GM19351 (cell line): ENCODE results near the gene CEBPZ.
A peak's percentile ranks its signal among the peaks of the same experiment; 100 is the strongest.
"Not testable (repeated sequence)": the region's sequence is repeated elsewhere in the genome, so short reads cannot be mapped to it uniquely, and the experiment has no call there.

ENCODE experiments used
- ATAC-seq: cut with Tn5 transposase; IDR thresholded peaks from one replicate; pipeline ENCODE4 v1.9.1; 2021; ENCODE audit warnings: mild to moderate bottlenecking, moderate library complexity; ENCODE audit not compliant: unreplicated experiment

The CEBPZ gene

DNA sequence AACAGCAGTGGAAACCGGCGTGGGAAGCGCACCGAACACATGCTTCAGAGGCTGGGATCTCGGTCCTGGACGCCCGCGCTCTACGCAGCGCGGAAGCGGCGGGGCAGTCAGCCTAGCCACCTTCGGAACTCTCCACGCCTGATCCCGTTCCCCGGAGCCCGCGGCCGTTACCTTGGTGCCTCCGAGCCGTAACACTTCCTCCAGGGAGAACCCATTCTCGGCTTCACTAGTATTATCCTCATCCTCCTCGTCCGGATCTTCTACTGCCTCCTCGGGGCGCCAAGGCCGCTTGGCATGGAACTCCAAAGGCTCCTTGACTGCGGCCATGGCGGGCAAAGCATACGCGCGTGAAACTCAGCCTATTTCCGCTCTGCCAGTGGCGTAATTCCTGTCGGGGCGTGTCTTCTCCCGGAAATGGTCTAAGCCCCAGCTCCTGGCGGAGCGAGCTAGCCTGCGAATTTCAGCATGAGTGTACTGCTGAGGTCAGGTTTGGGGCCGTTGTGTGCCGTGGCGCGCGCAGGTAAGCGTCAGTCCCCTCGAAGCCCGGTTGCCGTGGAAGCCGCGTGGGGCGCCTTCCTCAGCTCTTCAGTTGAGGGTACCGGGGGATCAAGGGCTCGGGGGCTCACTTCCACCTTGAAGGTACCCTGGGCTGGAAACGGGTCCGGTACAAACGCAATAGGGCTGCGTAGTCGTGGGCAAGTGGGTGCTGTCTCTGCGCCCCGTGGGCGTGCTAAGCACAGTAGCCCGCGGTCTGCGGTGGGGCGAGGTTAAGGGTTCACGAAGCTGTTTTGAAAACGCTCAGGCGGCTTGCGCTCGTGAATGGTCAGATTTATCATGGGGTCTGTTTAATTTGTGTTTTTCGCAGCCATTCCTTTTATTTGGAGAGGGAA, at the start of gene CEBPZ, which contains the start of gene NDUFAF7:
CEBPZ (minus strand) TSS at position 356 of the 890 bp plus-strand sequence; CDS start at position 327, 29 bp downstream.
NDUFAF7 (plus strand) TSS at position 418 of the 890 bp plus-strand sequence; CDS start at position 466, 48 bp downstream.
- peak; percentile 90 for ATAC-seq

- no peak for ATAC-seq
These were observed 44.9 kb upstream of the CEBPZ start for GRCh38 chr2:37276291-37276690.

DNA sequence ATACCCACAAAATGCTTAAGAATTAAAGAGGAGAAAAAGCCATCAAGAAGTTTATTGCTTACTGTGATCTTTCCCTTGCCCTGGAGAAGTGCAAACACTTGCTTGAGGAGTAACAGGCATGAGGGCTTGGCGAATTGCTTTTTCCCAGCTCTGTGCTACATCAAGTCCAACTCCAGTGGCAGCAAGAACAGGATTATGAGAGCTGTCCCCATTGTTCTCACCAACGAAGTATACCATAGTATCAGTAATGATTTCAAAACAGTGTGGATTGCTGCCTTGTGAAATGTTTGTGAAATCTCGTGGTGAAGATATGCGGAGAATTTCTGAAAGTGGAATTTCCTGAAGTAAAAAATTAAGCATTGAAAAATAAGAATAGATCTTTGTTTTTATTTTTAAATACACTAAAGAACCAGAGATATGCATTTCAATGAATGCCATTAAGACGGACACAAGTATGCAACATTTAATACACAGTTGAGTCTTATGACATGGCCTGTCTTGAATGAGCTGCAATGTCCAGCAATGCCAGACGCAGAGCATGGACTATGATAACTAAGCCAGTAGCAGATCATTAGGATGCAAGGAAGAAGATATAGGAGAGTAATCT, 43.1 kb upstream of the CEBPZ start:
- ATAC-seq: no peak

DNA sequence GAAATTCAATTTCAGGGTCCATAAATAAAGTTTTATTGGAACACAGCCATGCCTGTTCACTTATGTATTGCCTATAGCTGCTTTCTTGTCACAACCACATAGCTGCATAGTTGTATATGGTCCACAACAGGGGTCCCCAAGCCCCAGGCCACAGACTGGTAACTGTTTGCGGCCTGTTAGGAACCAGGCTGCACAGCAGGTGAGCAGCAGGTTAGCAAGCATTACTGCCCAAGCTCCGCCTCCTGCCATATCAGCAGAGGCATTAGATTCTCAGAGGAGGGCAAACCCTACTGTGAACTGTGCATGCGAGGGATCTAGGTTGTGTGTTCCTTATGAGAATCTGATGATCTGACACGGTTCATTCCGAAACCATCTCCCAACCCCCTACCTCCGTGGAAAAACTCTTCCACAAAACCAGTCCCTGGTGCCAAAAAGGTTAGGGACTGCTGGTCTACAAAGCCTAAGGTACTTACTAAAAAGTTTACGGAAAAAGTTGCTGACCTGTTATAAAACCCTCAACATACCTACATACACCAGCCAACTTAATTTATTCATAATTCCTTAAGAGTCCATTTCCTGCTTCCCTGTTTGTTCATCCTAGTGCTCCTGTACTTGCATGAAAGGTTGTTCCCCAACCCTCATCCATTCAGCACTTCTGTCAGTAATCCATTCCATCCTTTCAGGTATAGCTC, 40.1 kb upstream of the CEBPZ start:
- ATAC-seq: no peak

GRCh38 chr2:37268111-37268510, 36.7 kb upstream of the CEBPZ start:
- no peak for ATAC-seq

DNA sequence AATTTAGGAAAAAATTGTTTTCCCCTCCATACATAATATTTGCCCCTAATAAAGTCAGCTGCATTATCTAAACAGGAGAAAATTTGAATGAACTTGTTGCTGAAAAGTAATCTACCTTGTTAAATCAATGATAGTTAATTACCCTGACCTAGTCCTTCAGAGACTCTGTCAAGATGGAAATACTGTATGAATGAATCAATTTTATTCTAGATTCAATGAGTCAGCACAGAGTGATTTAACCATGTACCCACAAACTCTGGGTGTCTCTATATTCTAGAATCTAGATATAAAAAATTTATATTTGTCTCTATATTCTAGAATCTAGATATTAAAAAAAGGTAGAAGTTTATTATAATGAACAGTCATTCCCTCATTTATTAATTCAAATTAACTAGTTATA, 36.3 kb upstream of the CEBPZ start:
- no peak for ATAC-seq

GRCh38 chr2:37263839-37264238, 32.4 kb upstream of the CEBPZ start:
- ATAC-seq: no peak

DNA sequence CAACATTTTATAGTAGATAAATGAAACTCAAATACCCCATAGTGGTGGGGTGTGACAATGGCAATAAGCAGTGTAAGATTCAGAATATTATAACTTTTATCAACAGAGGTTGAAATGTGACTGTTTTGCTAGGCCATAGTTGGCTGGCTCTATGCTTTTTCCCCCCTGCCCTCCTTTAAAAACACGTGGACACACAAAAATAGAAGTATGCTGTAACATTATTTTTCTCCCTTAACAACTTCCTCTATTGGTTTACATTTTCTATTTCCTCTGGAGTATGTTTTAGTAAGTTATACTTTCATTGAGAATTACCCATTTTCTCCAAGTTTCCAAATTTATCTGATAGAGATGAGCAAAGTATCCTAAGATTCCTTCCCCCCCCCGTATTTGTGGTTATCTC, 31.1 kb upstream of the CEBPZ start:
- ATAC-seq: no peak

DNA sequence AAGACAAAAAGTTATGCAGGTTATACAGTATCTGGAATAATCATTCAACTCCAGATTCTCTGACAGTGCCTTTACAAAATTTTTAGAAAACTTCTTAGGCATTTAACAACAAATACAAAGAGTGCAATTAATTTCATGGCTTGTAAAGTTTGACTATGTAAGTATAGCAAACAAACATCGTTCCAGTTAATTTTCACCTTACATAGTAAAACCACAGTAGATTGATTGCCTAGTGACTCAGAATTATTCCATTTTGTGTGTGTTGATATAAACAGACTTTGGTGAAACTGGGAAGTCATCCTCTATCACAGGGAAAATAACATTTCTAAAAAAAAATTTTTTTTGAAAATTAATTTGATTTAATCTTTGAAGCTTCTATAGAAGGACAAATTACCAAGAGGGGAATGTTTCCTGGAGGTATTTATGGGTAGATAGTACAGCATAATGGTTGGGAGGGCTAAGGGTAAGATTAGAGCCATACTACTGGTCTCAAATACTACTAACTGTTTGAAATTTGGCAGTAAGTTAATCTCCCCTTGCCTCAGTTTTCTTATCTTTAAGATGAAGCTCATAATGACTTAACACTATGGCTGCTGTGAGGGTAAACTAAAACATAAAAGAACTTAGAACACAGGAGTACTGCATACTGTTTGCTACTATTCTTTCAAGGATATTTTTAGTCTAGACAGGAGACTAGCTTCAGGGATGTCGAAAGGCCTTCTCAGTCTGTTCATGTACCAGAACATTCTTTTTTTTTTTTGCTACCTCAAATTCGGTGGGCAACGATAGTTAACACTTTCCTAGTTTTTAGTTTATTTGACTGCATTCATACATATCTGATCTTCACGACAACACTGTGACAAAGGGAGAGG, 19.7 kb upstream of the CEBPZ start:
- no peak for ATAC-seq

DNA sequence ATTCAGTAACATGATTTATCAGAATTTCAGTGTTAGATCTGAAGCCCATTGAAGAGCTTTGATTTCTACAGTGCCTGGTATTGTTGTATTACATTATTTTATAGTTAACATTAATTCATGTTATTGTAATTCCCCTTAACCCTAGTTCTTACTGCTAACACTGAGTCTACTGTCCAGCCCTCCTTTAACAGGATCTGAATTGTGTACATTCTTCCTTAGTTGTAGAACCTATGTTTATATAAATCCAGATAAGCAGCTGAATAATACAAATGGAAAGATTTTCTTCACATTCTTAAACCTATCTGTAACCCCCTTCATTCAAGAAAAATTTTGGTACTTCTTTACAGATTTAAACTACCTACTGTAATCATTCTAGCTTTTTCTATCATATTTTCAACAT, 14.8 kb upstream of the CEBPZ start:
- no peak for ATAC-seq

- no peak for ATAC-seq
These were observed 13.4 kb upstream of the CEBPZ start for GRCh38 chr2:37244755-37245154.

DNA sequence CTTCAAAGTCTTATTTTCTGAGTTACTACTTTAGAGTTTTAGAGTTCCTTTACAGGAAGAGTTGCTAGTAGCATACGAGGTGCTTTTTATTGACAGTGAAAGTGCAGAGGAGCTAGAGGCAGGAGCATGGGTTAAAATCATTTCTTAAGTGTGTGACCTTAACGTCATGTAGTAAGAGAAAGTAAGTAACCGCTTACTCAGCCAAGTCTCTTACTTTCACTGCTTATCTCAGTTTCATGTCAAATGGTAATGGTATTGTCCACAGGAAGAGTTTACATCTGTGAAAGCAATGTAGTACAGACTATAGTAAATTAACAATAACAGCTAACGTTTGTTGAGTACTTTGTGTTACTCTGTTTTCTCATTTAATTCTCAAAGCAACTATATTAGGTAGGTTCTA, 12.6 kb upstream of the CEBPZ start:
- peak; percentile 95 for ATAC-seq

- ATAC-seq: no peak
These were observed 12.0 kb upstream of the CEBPZ start for GRCh38 chr2:37243435-37243834.

- ATAC-seq: peak; percentile 17
These were observed 936 bp upstream of the CEBPZ start for GRCh38 chr2:37232131-37232933.

DNA sequence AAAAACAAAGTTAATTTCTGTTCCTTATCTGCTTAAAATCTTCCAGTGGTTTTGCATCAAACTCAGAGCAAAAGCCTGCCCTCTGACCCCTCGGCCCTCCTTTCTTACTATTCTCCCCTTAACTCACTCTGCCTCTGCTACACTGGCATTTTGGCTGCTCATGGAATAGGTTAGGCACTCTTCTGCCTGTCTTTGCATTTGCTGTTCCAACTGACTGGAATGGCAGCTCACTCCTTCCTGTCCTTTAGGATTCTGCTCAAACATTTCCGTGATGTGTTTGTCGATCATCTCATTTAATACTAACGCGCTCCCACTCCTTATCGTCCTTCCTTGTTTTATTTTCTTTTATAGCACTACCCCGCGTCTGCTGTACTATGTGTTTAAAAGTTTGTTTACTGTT, 815 bp downstream of the CEBPZ start:
- ATAC-seq: no peak

GRCh38 chr2:37228788-37229187, 2.6 kb downstream of the CEBPZ start:
- ATAC-seq: no peak

DNA sequence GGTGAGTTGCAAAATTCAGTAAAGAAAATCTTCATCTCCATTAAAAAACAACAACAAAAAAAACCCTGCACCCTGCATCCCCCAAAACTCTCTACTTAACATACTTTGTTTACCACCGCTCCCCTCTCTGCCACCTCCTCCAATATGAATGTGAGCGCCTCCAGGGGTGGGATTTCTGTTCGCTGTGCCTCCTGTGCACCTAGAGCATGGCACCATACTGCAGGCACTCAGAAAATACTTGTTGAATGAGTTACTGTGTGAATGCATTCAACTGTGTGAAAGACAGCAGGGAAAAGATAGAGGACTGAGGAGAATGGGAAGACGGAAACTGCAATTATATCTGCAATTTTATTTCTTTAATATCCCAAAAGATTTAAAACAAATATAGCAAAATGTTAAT, 4.5 kb downstream of the CEBPZ start:
- ATAC-seq: no peak

DNA sequence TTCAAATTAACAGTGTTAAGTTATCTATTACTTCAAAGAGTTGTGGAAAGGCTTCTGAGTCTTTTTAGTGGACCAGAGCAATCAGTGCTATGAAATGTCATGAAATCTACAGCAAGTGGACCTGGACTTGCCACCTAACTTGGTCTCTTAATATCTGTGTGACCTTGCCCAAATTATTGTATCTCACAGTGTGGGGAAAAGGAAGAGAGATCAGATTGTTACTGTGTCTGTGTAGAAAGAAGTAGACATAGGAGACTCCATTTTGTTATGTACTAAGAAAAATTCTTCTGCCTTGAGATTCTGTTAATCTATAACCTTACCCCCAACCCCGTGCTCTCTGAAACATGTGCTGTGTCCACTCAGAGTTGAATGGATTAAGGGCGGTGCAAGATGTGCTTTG, 6.3 kb downstream of the CEBPZ start:
- not testable (repeated sequence) for ATAC-seq

DNA sequence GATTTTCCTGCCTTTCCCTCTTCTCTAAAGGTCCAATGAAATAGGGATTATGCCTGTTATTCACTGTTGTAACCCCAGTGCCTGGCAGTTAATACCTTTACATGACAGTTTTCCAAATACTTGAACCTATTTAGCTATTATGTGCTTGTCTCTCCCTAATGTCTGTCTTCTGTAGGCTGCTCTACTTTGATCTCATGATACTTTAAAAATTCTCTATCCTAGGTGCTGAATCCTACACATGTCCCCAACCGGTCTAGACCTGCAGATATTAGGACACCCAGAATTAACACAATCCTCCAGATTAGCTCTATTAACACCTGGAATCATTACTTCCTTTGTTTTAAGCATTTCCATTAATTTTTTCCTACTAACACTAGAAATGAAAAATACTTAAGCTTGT, 7.3 kb downstream of the CEBPZ start:
- no peak for ATAC-seq

DNA sequence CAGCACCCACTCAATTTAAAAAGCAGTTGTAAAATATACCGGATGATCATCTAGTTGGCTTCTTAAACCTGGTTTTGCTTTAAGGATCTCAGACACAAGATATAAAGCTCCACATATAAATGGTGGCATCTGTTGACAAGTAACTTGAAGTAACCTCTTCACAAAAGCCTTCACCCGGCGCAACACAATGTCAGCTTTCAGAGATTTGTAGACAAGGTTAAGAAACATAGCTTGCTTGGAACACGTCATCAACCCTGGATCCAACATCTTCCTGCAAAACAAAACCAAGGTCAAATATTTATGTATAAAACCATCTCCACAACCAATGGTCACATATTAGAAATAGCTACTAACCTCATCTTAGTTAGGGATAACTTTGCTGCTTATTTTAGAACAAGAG, 8.3 kb downstream of the CEBPZ start:
- ATAC-seq: no peak
